Middle frontal gyrus (tissue), 1 donor: Measurements from ENCODE around the gene PRKG2.

Experiments
- DNase-seq: peaks from one replicate; pipeline ENCODE4 v3.0.0-alpha.2; 2015; ENCODE audit warnings: low spot score; ENCODE audit errors: extremely low spot score

PRKG2 gene

DNA sequence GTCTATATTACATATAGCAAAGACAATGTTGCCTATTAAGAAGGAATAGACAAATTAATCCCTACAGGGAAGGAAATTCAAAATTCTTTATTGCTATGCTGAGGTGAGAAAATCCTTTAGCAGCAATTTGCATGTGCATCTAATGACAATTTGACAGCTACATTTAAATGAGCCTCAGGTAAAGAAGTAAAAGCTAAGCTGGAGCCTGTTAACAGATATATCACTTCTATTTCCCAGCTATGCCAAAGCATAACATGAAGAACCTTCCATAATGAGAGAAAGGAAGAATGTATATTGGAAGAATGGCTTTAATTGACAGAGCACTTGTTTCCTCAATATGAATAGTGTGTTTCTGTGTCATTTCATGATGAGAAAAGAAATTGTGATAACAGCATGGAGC, 112.9 kb downstream of the PRKG2 start:
- no peak for DNase-seq

DNA sequence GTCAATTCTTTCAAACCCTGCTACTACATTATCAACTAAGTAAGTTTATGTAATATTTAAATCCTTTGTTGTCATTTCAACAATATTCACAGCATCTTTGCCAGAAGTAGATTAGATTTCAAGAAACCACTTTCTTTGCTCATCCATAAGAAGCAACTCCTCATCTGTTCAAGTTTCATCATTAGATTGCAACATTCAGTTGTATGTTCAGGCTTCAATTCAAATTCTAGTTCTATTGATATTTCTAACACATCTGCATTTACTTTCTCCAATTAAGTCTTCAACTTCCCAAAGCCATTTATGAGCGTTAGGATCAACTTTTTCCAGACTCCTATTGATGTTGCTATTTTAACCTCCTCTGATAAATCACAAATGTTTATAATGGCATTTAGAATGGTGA, 118.5 kb downstream of the PRKG2 start:
- no peak for DNase-seq

DNA sequence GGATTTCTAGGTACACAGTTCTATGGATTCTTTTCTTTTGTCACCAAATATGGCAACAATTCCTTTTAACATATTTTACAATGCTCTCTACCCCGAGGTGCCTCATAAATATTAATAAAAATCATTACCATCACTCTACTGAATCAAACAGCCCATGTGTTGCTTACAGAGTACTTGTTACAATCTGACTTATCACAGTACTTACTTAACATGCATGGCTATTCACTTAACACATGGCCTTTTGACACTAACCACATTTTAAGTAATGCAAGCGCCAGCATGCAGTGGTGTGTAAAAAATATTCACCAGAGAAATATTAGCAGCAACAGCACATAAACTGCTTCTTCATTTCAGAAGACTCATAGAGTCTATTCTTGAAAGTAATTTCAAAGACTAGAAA, 119.6 kb downstream of the PRKG2 start:
- DNase-seq = no peak

DNA sequence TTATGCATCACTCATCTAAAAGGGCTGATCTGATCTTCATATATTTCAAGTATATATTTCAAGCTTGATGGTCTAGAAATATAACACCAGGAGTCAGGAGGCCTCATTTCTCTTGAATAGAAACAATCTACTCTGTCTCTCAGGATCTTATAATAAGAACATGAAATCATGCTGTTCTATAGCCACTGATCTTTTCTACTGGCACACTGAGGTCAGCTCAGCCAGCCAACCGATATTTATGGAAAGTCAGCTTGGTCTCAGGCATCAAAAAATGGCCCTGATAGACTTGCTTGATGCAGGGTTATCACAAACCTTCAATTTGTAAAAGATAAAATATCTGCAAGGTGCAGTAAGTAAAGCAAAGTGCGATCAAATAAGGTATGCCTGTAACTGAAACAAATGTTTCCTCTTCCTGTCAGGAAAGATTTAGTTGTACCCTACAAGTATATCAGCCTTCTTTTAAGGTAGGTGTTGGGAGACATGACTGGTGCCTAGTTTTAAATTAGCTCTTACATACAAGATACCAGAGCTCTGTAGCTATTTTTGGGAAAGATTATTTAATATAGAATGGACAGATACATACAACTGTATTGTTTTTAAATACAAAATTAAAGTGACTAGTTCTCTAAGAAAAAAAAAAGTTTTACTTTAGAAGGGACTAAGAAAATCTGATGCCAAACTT, 121.2 kb downstream of the PRKG2 start:
- DNase-seq = no peak

- DNase-seq = no peak
Observed at GRCh38 chr4:81085979-81086378, 129.0 kb downstream of the PRKG2 start.

- no peak for DNase-seq
Observed at GRCh38 chr4:81085291-81085690, 129.7 kb downstream of the PRKG2 start.

- no peak for DNase-seq
Observed at GRCh38 chr4:81084634-81085033, 130.4 kb downstream of the PRKG2 start.

DNA sequence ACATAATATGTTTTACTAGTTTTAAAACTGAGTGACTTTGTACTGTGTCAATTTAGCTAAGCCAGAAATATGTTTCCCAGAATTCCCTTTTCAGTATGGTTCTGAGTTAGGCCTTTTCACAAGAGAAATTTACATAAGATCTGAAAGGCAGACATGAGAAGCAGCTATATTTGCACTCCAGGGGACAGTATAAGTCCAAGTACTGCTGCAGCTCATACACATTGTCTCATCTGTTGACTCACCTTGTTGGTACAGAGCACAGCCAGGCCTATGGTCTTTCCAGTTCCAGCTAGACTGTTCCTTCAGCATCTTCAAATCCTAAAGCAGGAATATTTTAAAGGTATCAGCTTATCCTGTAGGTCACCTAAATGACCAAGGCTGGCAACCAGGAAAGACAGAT, 131.0 kb downstream of the PRKG2 start:
- DNase-seq = no peak

- no peak for DNase-seq
Observed at GRCh38 chr4:81081156-81081555, 133.9 kb downstream of the PRKG2 start.

DNA sequence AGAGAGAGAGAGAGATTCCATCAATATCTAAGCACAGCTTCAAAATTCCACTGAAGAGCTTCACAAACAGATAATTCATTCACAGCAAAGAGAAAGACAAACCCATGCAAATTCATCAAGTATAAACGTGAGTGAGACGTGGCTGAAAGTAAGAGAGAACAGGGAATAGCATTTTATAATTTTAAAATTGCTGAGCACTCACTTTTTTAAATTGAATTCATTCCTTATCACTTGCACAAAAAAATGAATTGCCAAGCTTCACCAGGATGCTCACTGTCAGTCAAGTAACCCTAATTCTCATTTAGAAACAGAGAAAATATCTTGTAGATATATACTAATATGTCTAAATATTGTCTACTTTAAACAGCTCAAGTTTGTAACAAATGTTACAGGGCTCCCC, 144.0 kb downstream of the PRKG2 start:
- no peak for DNase-seq

DNA sequence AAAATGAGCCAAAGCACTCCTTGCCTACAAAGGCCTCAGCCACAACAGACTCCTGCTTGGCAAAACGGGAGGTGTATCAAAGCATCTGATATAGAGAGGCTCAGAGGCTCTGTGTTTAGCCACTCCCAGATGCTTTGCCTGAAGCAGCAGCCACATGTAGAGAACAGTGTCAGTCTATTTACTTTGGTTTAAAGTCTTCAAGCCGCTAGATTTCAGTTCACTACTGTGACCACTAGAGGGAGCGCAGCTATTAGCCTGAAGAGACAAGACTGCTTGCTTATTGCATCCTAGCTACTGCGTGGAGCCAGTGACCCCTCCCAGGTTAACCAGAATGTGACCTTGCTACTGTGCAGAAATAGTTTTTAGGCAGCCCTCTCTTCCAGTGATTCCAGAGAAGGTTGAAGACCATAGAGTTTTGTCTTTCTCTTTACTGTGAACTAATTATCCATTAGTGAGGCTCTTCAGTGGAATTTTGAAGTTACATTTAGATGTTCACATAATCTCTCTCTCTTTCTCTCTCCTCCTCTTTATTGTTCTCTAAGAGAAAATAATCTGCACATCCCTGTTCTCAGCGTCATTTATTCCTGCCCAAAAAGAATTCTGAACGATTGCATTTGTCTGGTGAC, 145.2 kb downstream of the PRKG2 start:
- DNase-seq = peak; percentile 85

DNA sequence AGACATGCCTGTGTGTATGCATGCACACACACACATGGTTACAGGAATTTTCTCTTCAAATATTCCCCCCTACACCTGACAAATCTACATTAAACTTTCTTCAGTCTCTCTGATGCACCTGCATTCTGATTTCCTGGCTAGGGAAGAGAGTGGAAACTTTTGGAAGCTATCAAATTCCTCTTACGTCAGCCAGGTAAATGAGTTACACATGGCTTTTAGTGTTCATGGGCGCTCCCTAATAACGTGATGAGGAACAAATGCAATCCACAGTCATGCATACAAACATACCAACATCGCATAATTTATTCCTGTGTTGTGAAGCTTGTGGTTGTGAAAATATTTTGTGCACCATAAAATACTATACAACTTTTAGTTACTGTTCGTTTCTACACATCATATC, 149.6 kb downstream of the PRKG2 start:
- DNase-seq = no peak

DNA sequence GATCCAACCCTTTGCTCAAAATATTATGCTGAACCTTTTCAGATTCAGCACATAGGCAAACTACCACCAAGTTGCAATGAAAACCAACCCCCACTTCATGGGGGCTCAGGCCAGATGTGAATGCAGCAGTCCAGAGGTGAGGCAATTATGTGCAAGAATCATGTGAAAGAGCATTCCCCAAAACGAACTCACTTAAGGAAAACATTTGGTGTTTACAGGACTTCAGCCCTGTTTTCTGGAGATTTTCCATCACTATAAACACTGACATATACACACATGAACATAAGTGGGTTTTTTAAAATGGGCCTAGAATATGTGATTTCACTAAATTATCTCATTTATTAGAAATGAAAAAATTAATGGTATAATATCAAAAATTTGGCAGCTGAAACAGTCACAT, 153.0 kb downstream of the PRKG2 start:
- no peak for DNase-seq

GRCh38 chr4:81061344-81061730, 153.7 kb downstream of the PRKG2 start:
- no peak for DNase-seq

GRCh38 chr4:81060587-81061343, 154.3 kb downstream of the PRKG2 start:
- no peak for DNase-seq

DNA sequence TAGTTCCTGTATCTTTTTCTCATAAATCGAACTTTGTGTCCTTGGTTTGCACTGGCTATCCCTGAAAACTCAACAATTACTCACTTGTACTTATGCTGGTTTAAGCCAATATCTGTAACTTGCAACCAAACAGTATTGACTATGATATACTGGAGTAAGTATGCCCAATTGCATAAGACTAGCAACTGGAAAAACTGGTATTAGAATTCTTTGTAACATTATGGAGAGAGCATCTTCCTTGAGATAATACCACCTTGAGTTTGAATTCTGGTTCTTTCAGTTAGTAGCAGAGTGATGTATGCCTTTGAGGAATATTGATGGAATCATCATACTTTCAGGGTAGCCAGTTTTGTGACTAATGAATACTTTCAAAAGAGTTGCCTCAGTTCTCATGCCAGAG, 156.4 kb downstream of the PRKG2 start:
- DNase-seq = no peak

DNA sequence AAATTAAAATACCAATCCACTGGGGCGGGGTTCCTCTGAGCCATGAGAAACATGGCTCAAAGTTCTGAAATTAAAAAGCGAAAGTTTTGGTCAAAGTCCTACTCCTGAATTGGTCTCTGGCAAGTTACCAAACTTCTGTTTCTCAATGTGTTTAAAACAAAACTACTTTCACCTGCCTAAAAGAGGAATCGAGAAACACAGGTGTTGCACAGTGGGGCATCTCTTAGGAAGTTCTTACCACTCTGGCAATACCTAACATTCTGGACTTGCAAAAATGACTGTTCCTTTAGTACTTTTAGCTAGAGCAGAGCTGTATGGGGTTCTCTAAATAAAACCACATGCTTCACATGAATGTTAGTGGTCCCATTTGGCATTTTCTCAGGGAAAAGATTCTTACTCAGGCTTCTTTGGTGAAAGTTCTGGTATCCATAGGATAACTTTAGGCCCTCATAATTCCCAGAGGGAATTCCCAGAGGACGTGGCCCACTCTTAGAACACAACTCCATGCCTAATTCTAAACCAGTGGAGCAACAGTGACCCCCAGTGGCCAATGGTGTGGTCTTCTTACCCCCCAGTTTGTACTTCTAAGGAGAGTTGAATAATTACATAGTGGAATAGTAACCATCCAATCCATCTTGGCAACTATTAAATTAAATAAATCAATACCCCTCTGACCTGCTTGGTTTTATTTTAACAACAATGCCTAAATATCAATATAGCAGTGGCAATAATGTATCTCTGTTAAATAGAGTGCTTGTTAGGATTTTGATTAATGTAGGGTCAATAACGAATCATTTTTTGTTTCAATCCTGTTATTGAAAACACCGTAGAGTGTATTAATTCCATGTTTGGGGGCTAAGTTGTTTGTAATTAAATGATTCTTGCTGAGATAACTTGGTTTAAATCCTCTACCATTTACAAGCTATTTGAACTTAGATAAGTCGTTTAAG, 162.6 kb downstream of the PRKG2 start:
- DNase-seq = peak; percentile 50

DNA sequence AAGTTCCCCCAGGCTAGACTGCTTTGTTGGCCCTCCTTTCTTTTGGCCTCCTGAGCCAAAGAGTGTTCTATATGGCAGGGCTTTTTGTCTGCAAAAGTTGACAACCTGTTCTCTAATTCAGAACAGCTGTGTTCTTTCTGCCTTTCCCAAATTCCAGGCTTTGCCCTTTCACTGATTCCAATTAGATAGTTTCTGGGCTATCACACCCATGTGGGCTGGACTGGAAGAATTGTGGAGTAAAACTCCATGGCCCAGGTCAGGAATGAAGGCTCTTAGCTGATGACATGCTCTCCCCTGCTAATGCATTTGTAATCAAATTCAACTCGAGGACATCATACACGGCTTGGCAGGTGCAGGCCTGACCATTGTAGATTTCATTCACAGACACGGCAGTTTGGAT, 165.1 kb downstream of the PRKG2 start:
- no peak for DNase-seq

- no peak for DNase-seq
Observed at GRCh38 chr4:81049330-81049729, 165.7 kb downstream of the PRKG2 start.

GRCh38 chr4:81042578-81043365, 172.2 kb downstream of the PRKG2 start:
- no peak for DNase-seq
